Measurements from ENCODE around the gene RASL11A.

DNA sequence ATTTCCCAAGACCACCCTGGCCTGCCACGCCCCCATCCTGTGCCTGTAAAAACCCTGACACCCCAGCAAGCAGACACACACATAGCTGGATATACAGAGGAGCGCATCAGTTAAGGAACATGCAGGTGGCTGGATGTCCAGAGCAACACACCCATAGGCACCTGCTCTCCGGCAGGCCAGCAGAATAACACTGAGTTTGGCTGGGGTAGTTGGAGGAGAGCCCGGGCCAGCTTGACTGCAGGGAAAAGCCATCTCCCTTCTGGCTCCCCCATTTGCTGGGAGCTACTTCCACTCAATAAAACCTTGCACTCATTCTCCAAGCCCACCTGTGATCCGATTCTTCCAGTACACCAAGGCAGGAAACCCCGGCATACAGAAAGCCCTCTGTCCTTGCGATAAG is 8.9 kb downstream of the RASL11A start:
- TF ChIP-seq, protein P1, sequence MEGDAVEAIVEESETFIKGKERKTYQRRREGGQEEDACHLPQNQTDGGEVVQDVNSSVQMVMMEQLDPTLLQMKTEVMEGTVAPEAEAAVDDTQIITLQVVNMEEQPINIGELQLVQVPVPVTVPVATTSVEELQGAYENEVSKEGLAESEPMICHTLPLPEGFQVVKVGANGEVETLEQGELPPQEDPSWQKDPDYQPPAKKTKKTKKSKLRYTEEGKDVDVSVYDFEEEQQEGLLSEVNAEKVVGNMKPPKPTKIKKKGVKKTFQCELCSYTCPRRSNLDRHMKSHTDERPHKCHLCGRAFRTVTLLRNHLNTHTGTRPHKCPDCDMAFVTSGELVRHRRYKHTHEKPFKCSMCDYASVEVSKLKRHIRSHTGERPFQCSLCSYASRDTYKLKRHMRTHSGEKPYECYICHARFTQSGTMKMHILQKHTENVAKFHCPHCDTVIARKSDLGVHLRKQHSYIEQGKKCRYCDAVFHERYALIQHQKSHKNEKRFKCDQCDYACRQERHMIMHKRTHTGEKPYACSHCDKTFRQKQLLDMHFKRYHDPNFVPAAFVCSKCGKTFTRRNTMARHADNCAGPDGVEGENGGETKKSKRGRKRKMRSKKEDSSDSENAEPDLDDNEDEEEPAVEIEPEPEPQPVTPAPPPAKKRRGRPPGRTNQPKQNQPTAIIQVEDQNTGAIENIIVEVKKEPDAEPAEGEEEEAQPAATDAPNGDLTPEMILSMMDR (IDR thresholded peaks at IDR 0.05) = no peak
- no peak for TF ChIP-seq POLR2A (IDR thresholded peaks at IDR 0.05)
- TF ChIP-seq EP300 (IDR thresholded peaks at IDR 0.05) = no peak

All from ovary (tissue), 3 donors.